ENCODE results near the gene ANGPT4. TPM values are rescaled to one million over a fixed set of nuclear protein-coding genes. Genes with fewer than 3 reads are reported as not detected.
"Not testable (repeated sequence)": the region's sequence is repeated elsewhere in the genome, so short reads cannot be mapped to it uniquely, and the experiment has no call there.

Gene ANGPT4
- total RNA-seq, 2 donors from 2014 or later: 0.11 TPM; not detected in 1

DNA sequence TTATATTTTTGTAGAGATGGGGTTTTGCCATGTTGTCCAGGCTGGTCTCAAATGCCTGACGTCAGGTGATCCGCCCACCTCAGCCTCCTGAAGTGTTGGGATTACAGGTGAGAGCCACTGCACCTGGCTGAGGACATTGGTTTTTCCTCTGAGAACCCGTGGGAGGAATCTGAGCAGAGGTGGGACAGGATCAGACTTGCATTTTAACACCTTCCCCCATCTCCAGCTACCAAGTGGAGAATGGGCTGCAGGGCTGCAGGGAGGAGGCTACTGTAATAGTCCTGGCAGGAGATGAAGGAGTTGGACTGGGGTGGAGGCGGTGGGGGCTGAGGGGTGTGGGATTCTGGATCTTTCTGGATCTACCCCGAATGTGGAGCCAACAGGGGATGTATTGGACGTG lies 58.1 kb downstream of the ANGPT4 start:
- H3K4me3 ChIP-seq: no peak overlapping the region
- no peaks in the 10 kb centered on the region for H3K27me3 ChIP-seq
- TF ChIP-seq, protein P1, sequence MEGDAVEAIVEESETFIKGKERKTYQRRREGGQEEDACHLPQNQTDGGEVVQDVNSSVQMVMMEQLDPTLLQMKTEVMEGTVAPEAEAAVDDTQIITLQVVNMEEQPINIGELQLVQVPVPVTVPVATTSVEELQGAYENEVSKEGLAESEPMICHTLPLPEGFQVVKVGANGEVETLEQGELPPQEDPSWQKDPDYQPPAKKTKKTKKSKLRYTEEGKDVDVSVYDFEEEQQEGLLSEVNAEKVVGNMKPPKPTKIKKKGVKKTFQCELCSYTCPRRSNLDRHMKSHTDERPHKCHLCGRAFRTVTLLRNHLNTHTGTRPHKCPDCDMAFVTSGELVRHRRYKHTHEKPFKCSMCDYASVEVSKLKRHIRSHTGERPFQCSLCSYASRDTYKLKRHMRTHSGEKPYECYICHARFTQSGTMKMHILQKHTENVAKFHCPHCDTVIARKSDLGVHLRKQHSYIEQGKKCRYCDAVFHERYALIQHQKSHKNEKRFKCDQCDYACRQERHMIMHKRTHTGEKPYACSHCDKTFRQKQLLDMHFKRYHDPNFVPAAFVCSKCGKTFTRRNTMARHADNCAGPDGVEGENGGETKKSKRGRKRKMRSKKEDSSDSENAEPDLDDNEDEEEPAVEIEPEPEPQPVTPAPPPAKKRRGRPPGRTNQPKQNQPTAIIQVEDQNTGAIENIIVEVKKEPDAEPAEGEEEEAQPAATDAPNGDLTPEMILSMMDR (IDR thresholded peaks at IDR 0.05): no peak
- no peak for DNase-seq (ENCODE audit: low spot score)
- no peaks in the 10 kb centered on the region for H3K4me1 ChIP-seq
- no peak overlapping the region for H3K27ac ChIP-seq
- no peaks in the 10 kb centered on the region for H3K9me3 ChIP-seq
- H3K36me3 ChIP-seq: no peaks in the 10 kb centered on the region

DNA sequence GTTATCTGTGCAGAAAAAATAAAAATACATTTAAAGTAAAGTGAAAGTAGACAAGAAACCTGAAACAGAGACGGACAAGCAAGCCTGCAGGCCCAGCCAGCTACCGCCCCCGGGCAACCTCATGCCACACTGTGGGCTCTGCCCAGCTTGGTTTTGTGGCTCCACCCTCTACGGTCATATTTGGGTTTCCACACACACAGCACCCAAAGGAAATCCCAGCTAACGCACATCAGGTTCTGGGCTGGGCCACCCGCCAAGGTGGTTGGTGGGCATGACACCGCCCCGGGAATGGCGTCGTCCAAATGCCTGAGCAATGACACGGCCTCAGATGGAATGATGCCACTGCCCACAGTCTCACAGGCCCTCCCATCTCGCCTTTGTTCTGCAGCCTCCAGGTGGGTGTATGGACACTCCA lies 59.8 kb downstream of the ANGPT4 start:
- no peak for DNase-seq (ENCODE audit: low spot score)
- H3K27me3 ChIP-seq: no peaks in the 10 kb centered on the region
- H3K4me3 ChIP-seq: no peak overlapping the region
- H3K4me1 ChIP-seq: no peaks in the 10 kb centered on the region
- TF ChIP-seq, protein P1 (IDR thresholded peaks at IDR 0.05): no peak
- no peaks in the 10 kb centered on the region for H3K9me3 ChIP-seq
- H3K36me3 ChIP-seq: no peaks in the 10 kb centered on the region
- no peak overlapping the region for H3K27ac ChIP-seq

DNA sequence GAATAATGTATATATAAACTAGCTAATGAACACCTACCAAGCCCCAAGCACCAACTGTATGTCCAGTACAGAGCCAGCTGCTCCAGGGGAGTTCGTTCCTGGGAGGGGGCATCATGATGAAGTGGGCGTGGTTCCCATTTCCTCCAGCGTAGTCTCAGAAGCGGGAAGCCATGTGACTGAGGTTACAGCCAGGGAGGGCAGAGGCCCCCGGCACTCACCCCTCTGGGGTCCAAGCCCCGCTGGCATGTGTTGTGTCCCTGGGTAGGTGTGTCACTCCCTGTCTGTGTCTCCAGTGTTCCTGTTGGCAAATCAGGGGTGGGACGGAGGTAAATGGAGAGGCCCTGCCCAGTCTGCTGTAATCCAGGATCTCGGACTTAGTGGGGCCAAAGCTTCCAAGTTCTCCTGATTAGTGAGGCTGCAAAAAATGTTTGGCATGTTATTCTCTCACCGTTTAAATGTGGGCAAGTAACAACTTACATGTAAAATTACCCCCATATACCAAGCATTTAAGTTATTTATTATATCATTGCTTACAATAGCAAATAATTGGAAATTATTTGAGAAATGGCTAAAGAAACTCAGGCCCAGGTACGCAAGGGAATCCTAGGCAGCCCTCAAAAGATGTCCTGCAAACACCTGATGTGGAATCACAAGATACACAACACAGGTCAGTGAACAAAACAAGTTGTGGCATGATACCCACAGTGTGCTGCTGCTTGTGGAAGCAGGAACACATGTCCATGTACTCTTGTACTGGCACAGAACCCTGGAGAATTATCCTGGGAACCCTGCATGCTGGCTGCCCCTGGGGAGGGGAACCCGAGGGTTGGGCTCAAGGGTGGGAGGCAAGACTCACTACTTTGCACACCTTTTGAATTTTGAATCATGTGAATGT lies 60.4 kb downstream of the ANGPT4 start:
- Histone ChIP-seq H3K9me3 (no peaks in the 10 kb centered on the region), H3K27ac (no peak overlapping the region), H3K4me1 (no peaks in the 10 kb centered on the region), H3K27me3 (no peaks in the 10 kb centered on the region), H3K4me3 (no peak overlapping the region), H3K36me3 (no peaks in the 10 kb centered on the region)
- TF ChIP-seq, protein P1 (IDR thresholded peaks at IDR 0.05): no peak
- no peak for DNase-seq (ENCODE audit: low spot score)

DNA sequence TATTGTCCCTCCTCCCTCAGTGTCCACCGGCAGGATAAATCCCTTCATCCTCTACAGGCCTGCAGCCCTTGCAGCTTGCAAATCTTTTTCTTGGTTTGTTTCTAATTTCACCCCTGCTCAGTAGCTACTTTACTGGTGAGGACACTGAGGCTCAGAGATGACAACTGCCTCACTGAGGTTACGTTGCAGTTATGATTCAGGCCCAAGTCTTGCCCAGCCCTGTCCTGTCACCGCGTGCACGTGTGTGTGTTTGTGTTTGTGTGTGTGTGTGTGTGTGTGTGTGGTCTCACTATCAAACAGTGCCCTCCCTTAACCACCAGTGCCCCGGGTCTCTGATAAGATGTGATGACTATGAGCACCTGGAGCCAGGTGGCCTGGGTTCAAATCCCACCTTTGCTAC lies 61.5 kb downstream of the ANGPT4 start:
- Histone ChIP-seq H3K9me3 (no peaks in the 10 kb centered on the region), H3K4me3 (no peak overlapping the region), H3K36me3 (no peaks in the 10 kb centered on the region), H3K27me3 (no peaks in the 10 kb centered on the region), H3K27ac (no peak overlapping the region), H3K4me1 (no peaks in the 10 kb centered on the region)
- TF ChIP-seq, protein P1 (IDR thresholded peaks at IDR 0.05): no peak
- no peak for DNase-seq (ENCODE audit: low spot score)

DNA sequence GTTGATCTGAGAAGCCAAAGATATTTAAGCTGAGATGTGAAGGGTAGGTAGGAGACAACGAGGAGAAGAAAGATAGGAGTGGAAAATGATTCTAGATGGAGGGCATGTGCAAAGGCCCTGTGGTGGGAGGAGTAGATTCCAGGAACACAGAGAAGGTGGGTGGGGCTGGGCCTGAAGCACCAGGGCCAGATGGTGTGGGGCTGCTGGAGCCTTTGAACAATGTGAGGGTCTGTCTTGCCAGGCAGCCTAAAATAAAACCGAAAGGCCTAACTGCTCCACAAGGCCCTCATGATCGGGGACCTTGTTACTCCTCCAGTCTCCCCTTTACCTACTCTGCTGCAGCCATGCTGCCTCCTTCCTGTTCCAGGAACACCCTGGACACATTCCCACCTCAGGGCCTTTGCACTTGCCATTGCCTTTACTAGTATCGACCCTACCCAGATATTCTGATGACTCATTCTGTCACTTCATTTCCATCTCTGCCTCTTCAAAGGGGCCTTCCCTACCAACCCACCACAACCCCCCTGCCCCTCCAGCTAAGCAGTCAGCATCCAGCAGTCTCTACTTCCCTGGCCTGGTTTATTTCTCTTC lies 62.6 kb downstream of the ANGPT4 start:
- Histone ChIP-seq H3K4me3 (no peak overlapping the region), H3K9me3 (no peaks in the 10 kb centered on the region), H3K27ac (no peak overlapping the region), H3K27me3 (no peaks in the 10 kb centered on the region), H3K36me3 (no peaks in the 10 kb centered on the region), H3K4me1 (no peaks in the 10 kb centered on the region)
- no peak for DNase-seq (ENCODE audit: low spot score)
- TF ChIP-seq, protein P1 (IDR thresholded peaks at IDR 0.05): no peak

DNA sequence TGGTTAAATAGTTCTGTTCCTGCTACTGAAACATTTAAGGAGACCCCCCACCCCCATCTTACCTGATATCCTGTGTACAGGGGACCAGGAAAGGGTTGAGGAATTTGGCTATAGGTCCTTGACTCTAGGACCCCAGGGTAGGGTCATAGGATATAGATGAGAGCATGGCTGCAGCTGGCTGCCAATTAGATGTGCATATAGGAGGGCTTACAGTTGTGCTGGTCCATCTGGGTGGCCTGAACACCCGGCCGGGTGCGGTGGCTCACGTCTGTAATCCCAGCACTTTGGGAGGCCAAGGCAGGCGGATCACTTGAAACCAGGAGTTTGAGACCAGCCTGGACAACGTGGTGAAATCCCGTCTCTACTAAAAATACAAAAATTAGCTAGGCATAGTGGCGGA lies 67.4 kb downstream of the ANGPT4 start:
- not testable (repeated sequence) for DNase-seq (ENCODE audit: low spot score); H3K4me3 ChIP-seq; H3K9me3 ChIP-seq; H3K27me3 ChIP-seq; H3K36me3 ChIP-seq; H3K27ac ChIP-seq
- H3K4me1 ChIP-seq: peaks cover 0 to 22% of the 10 kb centered on the region in 2 donors
